HepG2 (cell line): ENCODE measurements around the gene PTPN12. TPM values are rescaled to one million over a fixed set of nuclear protein-coding genes. Genes with fewer than 3 reads are reported as not detected.

Experiments used
- ATAC-seq: fragments of 200-7000 bp; cut with Tn5 transposase; 3 replicates; pipeline ENCODE4 v1.9.1; 2020; ENCODE audit warnings: mild to moderate bottlenecking, moderate library complexity
- BruUV-seq: library from RNA; stranded (reverse); fragments of 400-500 nt; replicated peaks from 2 replicates; lab custom pipeline; 2021; lab: Mats Ljungman, UMichigan
- CTCF ChIA-PET: fragments of 300-600 bp; formaldehyde crosslinking; extraction: SDS; loops from one replicate; lab custom pipeline; 2021; ENCODE audit warnings: low total read pairs, inconsistent platforms, low intra/inter-chr PET ratio; lab: Yijun Ruan, JAX
- POLR2A ChIA-PET: fragments of 350-600 bp; sonication (Branson Sonifier 250); formaldehyde crosslinking; loops from one replicate; lab custom pipeline; 2020; ENCODE audit warnings: antibody characterized with exemption, inconsistent platforms; lab: Yijun Ruan, JAX
- DNase-seq: peaks from one replicate; pipeline ENCODE4 v3.0.0-alpha.2; 2015; ENCODE audit warnings: low spot score
- FAIRE-seq: peaks from 3 replicates; lab custom pipeline; 2011; peaks lifted over from hg19 to GRCh38; lab: Jason Lieb, UNC
- H2AFZ ChIP-seq: one replicate; pipeline ENCODE4 v1.6.1; 2011; ENCODE audit warnings: low read length, inconsistent platforms
- H3K27ac ChIP-seq: fragments of 300-600 bp; 3 replicates; pipeline ENCODE4 v1.8.0; 2011; ENCODE audit warnings: mixed run types, mild to moderate bottlenecking, mixed read lengths, low read length, inconsistent platforms; ENCODE audit not compliant: insufficient read depth; ENCODE audit errors: extremely low read length
- H3K27me3 ChIP-seq, 2 experiments: fragments of 200-600 bp in 1 of 2; 2 replicates in 1 of 2; 3 replicates in 1 of 2; pipeline versions ENCODE4 v1.6.0 to v1.8.0; 2011; ENCODE audit warnings: low read length in 2 of 2, mild to moderate bottlenecking in 2 of 2, moderate library complexity in 2 of 2, inconsistent platforms in 1 of 2; ENCODE audit not compliant: insufficient read depth in 2 of 2, control insufficient read depth in 1 of 2
- H3K36me3 ChIP-seq, 2 experiments: fragments of 200-600 bp in 1 of 2; replicated peaks in 1 of 2; 2 replicates in 1 of 2; 3 replicates in 1 of 2; pipeline versions ENCODE4 v1.5.1 to v1.8.0; 2011; ENCODE audit warnings: low read length in 2 of 2, inconsistent platforms in 1 of 2; ENCODE audit not compliant: insufficient read depth in 2 of 2, control insufficient read depth in 1 of 2
- H3K4me1 ChIP-seq: 2 replicates; pipeline ENCODE4 v1.5.1; 2012; ENCODE audit warnings: low read length, inconsistent platforms; ENCODE audit not compliant: insufficient read depth
- H3K4me2 ChIP-seq: 2 replicates; pipeline ENCODE4 v1.6.0; 2011; ENCODE audit warnings: low read depth, low read length, inconsistent platforms
- H3K4me3 ChIP-seq, 3 experiments: fragments of 200-600 bp in 1 of 3; sonication (generic), shearing (Covaris generic) in 1 of 3; replicated peaks in 1 of 3; 2 replicates each; pipeline ENCODE4 v1.5.1; 2011 to 2016; ENCODE audit warnings: low read length in 3 of 3, inconsistent platforms in 2 of 3, low read depth in 2 of 3, mild to moderate bottlenecking in 2 of 3, control low read depth in 1 of 3, mixed read lengths in 1 of 3; ENCODE audit not compliant: insufficient read depth in 1 of 3
- H3K79me2 ChIP-seq: one replicate; pipeline ENCODE4 v1.6.1; 2011; ENCODE audit warnings: low read length, inconsistent platforms; ENCODE audit not compliant: insufficient read depth
- H3K9ac ChIP-seq: 2 replicates; pipeline ENCODE4 v1.6.0; 2011; ENCODE audit warnings: mild to moderate bottlenecking, low read depth, low read length, inconsistent platforms; ENCODE audit not compliant: insufficient read depth
- H3K9me3 ChIP-seq: 2 replicates; pipeline ENCODE4 v1.5.1; 2012; ENCODE audit warnings: mild to moderate bottlenecking, low read length
- H4K20me1 ChIP-seq: 2 replicates; pipeline ENCODE4 v1.6.0; 2011; ENCODE audit warnings: inconsistent platforms, mild to moderate bottlenecking, low read length, moderate library complexity; ENCODE audit not compliant: insufficient read depth
- CBX1 ChIP-seq: IDR thresholded peaks from one replicate; pipeline ENCODE4 v1.6.1; 2016; ENCODE audit warnings: antibody characterized with exemption, low read depth
- DPF2 ChIP-seq: sonication (generic); formaldehyde crosslinking; IDR thresholded peaks from 2 replicates; pipeline ENCODE4 v1.4.0; 2020; ENCODE audit warnings: mild to moderate bottlenecking, low read depth, missing genetic modification reagents, borderline replicate concordance
- EP300 ChIP-seq, 3 experiments: sonication (generic) in 1 of 3; formaldehyde crosslinking in 1 of 3; IDR thresholded peaks; 2 replicates each; pipeline versions ENCODE4 v1.5.1 to v1.6.1; 2011 to 2020; ENCODE audit warnings: low read depth in 2 of 3, low read length in 2 of 3, borderline replicate concordance in 1 of 3, improper control_type of control experiment in 1 of 3, mild to moderate bottlenecking in 1 of 3, missing genetic modification reagents in 1 of 3, moderate library complexity in 1 of 3
- HDAC6 ChIP-seq: fragments of 200-600 bp; sonication (generic); IDR thresholded peaks from 2 replicates; pipeline ENCODE4 v1.7.0; 2017; ENCODE audit warnings: mild to moderate bottlenecking, antibody characterized with exemption, low read length, low read depth
- ISX ChIP-seq: sonication (generic); formaldehyde crosslinking; conservative IDR thresholded peaks from 2 replicates; pipeline ENCODE4 v1.5.0; 2020; ENCODE audit warnings: missing genetic modification reagents
- ZFY ChIP-seq: sonication (generic); formaldehyde crosslinking; IDR thresholded peaks from 2 replicates; pipeline ENCODE4 v1.4.0; 2020; ENCODE audit warnings: missing genetic modification reagents
- ZFYVE20 ChIP-seq: sonication (generic); formaldehyde crosslinking; IDR thresholded peaks from 2 replicates; pipeline ENCODE4 v1.8.0; 2023; ENCODE audit warnings: low read depth, mild to moderate bottlenecking, moderate library complexity, missing genetic modification reagents, borderline replicate concordance
- ZNF234 ChIP-seq: sonication (generic); formaldehyde crosslinking; conservative IDR thresholded peaks from 2 replicates; pipeline ENCODE4 v1.5.1; 2020; ENCODE audit warnings: mild to moderate bottlenecking, missing genetic modification reagents
- ZNF33B ChIP-seq: sonication (generic); formaldehyde crosslinking; IDR thresholded peaks from 2 replicates; pipeline ENCODE4 v1.5.1; 2020; ENCODE audit warnings: mild to moderate bottlenecking, missing genetic modification reagents
- ZNF564 ChIP-seq: sonication (generic); formaldehyde crosslinking; IDR thresholded peaks from 2 replicates; pipeline ENCODE4 v1.8.1; 2023; ENCODE audit warnings: mild to moderate bottlenecking, missing genetic modification reagents
- ZSCAN25 ChIP-seq: sonication (generic); formaldehyde crosslinking; IDR thresholded peaks from 2 replicates; pipeline ENCODE4 v1.8.0; 2022; ENCODE audit warnings: mild to moderate bottlenecking, missing genetic modification reagents
- WGBS: methylation state at CpG from one replicate; pipeline ENCODE4 v1.1.6; 2017; ENCODE audit warnings: low lambda C conversion rate; 5-methylcytosine and 5-hydroxymethylcytosine counted together
- in situ Hi-C: cut with HindIII; loops from 2 replicates; pipeline ENCODE4 v1.10.0; 2017; ENCODE audit warnings: low pct_unique_long_range_greater_than_20kb; ENCODE audit not compliant: extremely low pct_ligation_motif_present
- intact Hi-C: fragments of 100-400 bp; cut with micrococcal nuclease; formaldehyde crosslinking; loops from one replicate; pipeline ENCODE4 v1.10.0; 2022; ENCODE audit not compliant: unreplicated experiment
- polyA plus RNA-seq, 8 experiments: library from polyadenylated mRNA; depleted of rRNA in 3 of 8; stranded (reverse) in 7 of 8; unstranded in 1 of 8; fragments of >200 nt; fragmentation: Illumina TruSeq in 4 of 8; extraction: Trizol in 4 of 8; gene quantifications; 2 replicates each; pipeline versions ENCODE4 v1.2.1 to v1.2.3, GENCODE V29; 2011 to 2016; ENCODE audit warnings: low read depth in 4 of 8, missing spikeins in 1 of 8, mixed read lengths in 1 of 8; ENCODE audit not compliant: insufficient read depth in 1 of 8
- total RNA-seq, 5 experiments: library from RNA; depleted of rRNA; stranded (reverse); fragments of >200 nt; fragmentation: Illumina TruSeq; extraction: Trizol; gene quantifications; 2 replicates each; pipeline ENCODE4 v1.2.3, GENCODE V29; 2016; ENCODE audit warnings: low read depth in 1 of 5
- TF ChIP-seq, protein P1 (sequence below), 2 experiments: sonication (generic) in 1 of 2; formaldehyde crosslinking in 1 of 2; IDR thresholded peaks; 2 replicates each; pipeline versions ENCODE4 v1.6.1 to v1.9.0; 2014 to 2022; ENCODE audit warnings: antibody characterized with exemption in 1 of 2, borderline replicate concordance in 1 of 2, inconsistent platforms in 1 of 2, low read depth in 1 of 2, missing genetic modification reagents in 1 of 2
- TF ChIP-seq, protein P2 (sequence below): sonication (generic); formaldehyde crosslinking; IDR thresholded peaks from 2 replicates; pipeline ENCODE4 v1.5.1; 2020; ENCODE audit warnings: mild to moderate bottlenecking, missing genetic modification reagents
- TF ChIP-seq, protein P3 (sequence below): sonication (generic); formaldehyde crosslinking; IDR thresholded peaks from 2 replicates; pipeline ENCODE4 v1.8.1; 2023; ENCODE audit warnings: missing genetic modification reagents, inconsistent platforms, borderline replicate concordance

Gene PTPN12
- total and polyA plus RNA-seq, 2 of the 13 experiments (the other 11 are each of a cell fraction or from before 2014, with no cell fraction given) = 22.9 to 56.8 TPM

DNA sequence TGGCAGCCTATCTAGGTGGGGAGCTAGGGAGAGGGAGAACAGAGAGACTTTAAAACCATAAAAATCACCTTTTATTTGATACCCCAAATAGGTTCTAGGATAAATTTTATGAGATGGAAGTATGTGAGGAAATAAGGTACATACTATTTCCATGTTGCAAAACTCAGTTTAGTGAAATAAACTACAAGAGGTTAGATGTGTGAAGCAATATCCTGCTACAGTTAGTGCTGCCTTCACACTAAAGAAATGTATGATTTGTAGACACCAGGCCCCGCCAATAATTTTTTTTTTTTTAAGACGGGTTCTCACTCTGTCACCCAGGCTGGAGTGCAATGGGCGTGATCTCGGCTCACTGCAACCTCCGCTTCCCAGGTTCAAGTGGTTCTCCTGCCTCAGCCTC is 124.7 kb downstream of the PTPN12 start:
- ATAC-seq (no peak), FAIRE-seq (no peak), DNase-seq (no peak)
- no peak overlapping the region for H3K4me3 ChIP-seq
- H3K9me3 ChIP-seq = no peaks in the 10 kb centered on the region
- no peak overlapping the region for H3K4me2 ChIP-seq
- no peaks in the 10 kb centered on the region for H3K79me2 ChIP-seq
- H3K9ac ChIP-seq = no peak overlapping the region
- H3K27ac ChIP-seq = no peak overlapping the region
- H3K27me3 ChIP-seq = no peaks in the 10 kb centered on the region
- H2AFZ ChIP-seq = no peak overlapping the region
- POLR2A ChIA-PET = no interaction called here
- TF ChIP-seq DPF2 (CRISPR knock-in tag) = no peak
- TF ChIP-seq, protein P1, sequence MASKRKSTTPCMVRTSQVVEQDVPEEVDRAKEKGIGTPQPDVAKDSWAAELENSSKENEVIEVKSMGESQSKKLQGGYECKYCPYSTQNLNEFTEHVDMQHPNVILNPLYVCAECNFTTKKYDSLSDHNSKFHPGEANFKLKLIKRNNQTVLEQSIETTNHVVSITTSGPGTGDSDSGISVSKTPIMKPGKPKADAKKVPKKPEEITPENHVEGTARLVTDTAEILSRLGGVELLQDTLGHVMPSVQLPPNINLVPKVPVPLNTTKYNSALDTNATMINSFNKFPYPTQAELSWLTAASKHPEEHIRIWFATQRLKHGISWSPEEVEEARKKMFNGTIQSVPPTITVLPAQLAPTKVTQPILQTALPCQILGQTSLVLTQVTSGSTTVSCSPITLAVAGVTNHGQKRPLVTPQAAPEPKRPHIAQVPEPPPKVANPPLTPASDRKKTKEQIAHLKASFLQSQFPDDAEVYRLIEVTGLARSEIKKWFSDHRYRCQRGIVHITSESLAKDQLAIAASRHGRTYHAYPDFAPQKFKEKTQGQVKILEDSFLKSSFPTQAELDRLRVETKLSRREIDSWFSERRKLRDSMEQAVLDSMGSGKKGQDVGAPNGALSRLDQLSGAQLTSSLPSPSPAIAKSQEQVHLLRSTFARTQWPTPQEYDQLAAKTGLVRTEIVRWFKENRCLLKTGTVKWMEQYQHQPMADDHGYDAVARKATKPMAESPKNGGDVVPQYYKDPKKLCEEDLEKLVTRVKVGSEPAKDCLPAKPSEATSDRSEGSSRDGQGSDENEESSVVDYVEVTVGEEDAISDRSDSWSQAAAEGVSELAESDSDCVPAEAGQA (IDR thresholded peaks at IDR 0.05; ENCODE audit: low read depth) = no peak
- TF ChIP-seq, protein P1 (CRISPR knock-in tag; IDR thresholded peaks at IDR 0.05; ENCODE audit: borderline replicate concordance) = no peak
- TF ChIP-seq, protein P2, sequence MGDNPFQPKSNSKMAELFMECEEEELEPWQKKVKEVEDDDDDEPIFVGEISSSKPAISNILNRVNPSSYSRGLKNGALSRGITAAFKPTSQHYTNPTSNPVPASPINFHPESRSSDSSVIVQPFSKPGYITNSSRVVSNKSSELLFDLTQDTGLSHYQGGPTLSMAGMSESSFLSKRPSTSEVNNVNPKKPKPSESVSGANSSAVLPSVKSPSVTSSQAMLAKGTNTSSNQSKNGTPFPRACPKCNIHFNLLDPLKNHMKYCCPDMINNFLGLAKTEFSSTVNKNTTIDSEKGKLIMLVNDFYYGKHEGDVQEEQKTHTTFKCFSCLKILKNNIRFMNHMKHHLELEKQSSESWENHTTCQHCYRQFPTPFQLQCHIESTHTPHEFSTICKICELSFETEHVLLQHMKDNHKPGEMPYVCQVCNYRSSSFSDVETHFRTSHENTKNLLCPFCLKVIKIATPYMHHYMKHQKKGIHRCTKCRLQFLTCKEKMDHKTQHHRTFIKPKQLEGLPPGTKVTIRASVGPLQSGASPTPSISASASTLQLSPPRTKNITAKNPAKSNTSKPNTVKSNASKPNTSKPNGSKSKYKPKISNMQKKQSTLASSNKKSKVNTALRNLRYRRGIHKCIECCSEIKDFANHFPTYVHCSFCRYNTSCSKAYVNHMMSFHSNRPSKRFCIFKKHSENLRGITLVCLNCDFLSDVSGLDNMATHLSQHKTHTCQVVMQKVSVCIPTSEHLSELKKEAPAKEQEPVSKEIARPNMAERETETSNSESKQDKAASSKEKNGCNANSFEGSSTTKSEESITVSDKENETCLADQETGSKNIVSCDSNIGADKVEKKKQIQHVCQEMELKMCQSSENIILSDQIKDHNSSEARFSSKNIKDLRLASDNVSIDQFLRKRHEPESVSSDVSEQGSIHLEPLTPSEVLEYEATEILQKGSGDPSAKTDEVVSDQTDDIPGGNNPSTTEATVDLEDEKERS (CRISPR knock-in tag) = no peak
- TF ChIP-seq ZFY = no peak
- TF ChIP-seq CBX1 = no peak
- no peak for TF ChIP-seq HDAC6
- TF ChIP-seq ZNF33B (CRISPR knock-in tag) = no peak
- no peak for TF ChIP-seq ZNF234 (CRISPR knock-in tag)
- TF ChIP-seq, protein P3, sequence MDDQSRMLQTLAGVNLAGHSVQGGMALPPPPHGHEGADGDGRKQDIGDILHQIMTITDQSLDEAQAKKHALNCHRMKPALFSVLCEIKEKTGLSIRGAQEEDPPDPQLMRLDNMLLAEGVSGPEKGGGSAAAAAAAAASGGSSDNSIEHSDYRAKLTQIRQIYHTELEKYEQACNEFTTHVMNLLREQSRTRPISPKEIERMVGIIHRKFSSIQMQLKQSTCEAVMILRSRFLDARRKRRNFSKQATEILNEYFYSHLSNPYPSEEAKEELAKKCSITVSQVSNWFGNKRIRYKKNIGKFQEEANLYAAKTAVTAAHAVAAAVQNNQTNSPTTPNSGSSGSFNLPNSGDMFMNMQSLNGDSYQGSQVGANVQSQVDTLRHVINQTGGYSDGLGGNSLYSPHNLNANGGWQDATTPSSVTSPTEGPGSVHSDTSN = no peak
- no peak for TF ChIP-seq EP300 (IDR thresholded peaks at IDR 0.05; ENCODE audit: low read depth in 2 of 2, low read length in 2 of 2)
- no peak for TF ChIP-seq EP300 (CRISPR knock-in tag; IDR thresholded peaks at IDR 0.05; ENCODE audit: borderline replicate concordance)
- TF ChIP-seq ZFYVE20 = no peak
- no peak for TF ChIP-seq ZNF564 (CRISPR knock-in tag)
- TF ChIP-seq ZSCAN25 (CRISPR knock-in tag) = no peak
- TF ChIP-seq ISX (CRISPR knock-in tag) = no peak
- TF ChIP-seq, all 625 proteins: peak for 0
- CTCF ChIA-PET = no interaction called here
- in situ Hi-C loops = no loop called here
- Histone ChIP-seq H3K4me1 (peaks cover 4% of the 10 kb centered on the region), H3K36me3 (0 out of 5 replicates have a peak, but pooled peaks cover 0 to 3% of the 10 kb centered on the region in 2 experiments), H4K20me1 (no peaks in the 10 kb centered on the region)
- 97% methylated on average over 5 of the region's 5 CpGs for WGBS
- intact Hi-C loops = no loop called here
- BruUV-seq = no TSS peak
